Measurements from ENCODE around the gene RLF.

- TF ChIP-seq CTCF (IDR thresholded peaks at IDR 0.05): no peak
- no peak for TF ChIP-seq POLR2A (IDR thresholded peaks at IDR 0.05)
These were observed 5.3 kb upstream of the RLF start for GRCh38 chr1:40155910-40156309.

Measured in body of pancreas (tissue), 4 donors.